ENCODE data around the gene CYP26A1.

CYP26A1 gene

DNA sequence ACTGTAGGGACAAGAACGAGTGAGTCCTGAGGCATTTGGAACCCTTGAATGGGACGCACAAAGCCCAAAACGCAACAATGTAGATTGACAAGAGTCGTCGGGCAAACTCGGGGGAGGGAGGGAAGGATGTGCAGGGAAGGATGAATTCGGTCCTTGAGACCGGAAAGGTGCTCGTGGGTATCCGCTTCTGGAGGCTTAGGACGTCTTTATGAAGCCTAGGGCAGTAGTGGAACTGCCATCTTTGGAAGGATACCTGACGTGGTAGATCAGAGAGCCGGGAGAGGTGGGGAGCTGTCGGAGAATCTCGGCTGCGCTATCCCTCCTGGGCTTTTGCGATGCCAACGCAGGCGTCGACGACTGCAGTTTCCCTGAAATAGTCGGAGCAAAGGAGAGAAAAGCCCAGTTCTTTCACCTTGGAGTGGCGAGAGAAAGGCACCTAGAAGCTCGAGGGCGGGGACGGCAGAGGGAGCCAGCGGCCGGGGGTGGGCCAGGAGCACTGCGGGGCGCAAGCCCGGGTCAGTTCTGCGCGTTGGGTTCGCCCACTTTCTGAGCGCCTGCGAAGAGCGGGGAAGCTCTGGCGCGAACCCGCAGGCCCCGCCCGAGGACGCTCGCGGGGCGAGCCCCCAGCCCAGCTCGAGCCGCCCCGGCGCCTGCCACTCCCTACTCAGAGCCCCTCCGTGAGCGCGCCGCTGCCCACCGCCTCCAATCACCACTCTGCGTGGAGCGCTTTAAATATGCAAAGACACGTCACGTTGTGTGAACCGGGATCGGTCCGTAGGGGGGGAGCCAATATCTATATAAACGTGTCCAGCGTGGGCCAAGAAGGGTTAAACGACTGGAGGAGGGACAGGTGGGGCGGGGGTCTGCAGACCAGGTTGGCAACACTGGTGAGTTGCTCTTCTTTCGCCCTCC lies 13.5 kb upstream of the CYP26A1 start, which contains the start of gene CYP26C1:
Gene CYP26C1, plus strand, starts transcription at position 824 of the 912 bp plus-strand sequence. CDS start 466 bp downstream, outside the sequence.
- H3K27me3 ChIP-seq (ENCODE audit: control insufficient read depth, insufficient read depth, low read length) = peaks cover 58% of the 10 kb centered on the region
- no peaks in the 10 kb centered on the region for H3K36me3 ChIP-seq (ENCODE audit: control insufficient read depth, insufficient read depth, low read length)
- H3K4me3 ChIP-seq (ENCODE audit: low read length) = no peak within 1 kb of the TSS
- H3K9ac ChIP-seq (ENCODE audit: low read length) = no peak within 1 kb of the TSS
- no peaks in the 10 kb centered on the region for H3K9me3 ChIP-seq (ENCODE audit: control insufficient read depth, low read length)
- H3K4me1 ChIP-seq (ENCODE audit: control insufficient read depth, insufficient read depth, low read length) = peaks cover 8% of the 10 kb centered on the region

DNA sequence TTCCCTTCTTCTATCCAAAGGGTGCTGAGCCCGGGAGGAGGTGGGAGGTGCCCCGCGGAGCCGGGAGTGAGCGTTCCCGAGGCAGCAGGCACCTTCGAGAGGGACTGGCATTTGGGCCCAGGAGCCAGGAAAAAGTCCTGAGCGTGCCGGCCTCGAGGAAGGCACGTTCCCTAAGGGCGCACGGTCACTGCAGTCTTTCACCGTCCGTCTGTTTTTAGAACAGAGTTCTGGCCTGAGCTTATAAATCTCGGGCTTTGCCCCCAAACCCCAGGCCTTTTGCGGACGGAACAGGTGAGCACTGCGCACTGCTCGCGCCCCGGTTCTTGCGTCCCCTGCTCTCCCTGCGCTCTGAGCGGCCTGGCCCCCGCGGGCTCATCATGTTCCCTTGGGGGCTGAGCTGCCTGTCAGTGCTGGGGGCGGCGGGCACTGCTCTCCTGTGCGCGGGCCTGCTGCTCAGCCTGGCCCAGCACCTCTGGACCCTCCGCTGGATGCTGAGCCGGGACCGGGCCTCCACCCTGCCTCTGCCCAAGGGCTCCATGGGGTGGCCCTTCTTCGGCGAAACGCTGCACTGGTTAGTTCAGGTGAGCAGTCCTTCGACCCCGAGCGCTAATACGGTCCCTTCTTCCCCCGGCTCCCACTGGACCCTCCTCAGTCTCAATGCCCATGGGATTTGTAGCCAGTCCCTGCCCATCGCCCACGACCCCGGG lies 12.7 kb upstream of the CYP26A1 start:
- H3K4me3 ChIP-seq (ENCODE audit: low read length) = no peak overlapping the region
- H3K4me1 ChIP-seq (ENCODE audit: control insufficient read depth, insufficient read depth, low read length) = peaks cover 8% of the 10 kb centered on the region
- H3K27me3 ChIP-seq (ENCODE audit: control insufficient read depth, insufficient read depth, low read length) = peaks cover 66% of the 10 kb centered on the region
- no peaks in the 10 kb centered on the region for H3K9me3 ChIP-seq (ENCODE audit: control insufficient read depth, low read length)
- H3K36me3 ChIP-seq (ENCODE audit: control insufficient read depth, insufficient read depth, low read length) = no peaks in the 10 kb centered on the region
- H3K9ac ChIP-seq (ENCODE audit: low read length) = no peak overlapping the region

DNA sequence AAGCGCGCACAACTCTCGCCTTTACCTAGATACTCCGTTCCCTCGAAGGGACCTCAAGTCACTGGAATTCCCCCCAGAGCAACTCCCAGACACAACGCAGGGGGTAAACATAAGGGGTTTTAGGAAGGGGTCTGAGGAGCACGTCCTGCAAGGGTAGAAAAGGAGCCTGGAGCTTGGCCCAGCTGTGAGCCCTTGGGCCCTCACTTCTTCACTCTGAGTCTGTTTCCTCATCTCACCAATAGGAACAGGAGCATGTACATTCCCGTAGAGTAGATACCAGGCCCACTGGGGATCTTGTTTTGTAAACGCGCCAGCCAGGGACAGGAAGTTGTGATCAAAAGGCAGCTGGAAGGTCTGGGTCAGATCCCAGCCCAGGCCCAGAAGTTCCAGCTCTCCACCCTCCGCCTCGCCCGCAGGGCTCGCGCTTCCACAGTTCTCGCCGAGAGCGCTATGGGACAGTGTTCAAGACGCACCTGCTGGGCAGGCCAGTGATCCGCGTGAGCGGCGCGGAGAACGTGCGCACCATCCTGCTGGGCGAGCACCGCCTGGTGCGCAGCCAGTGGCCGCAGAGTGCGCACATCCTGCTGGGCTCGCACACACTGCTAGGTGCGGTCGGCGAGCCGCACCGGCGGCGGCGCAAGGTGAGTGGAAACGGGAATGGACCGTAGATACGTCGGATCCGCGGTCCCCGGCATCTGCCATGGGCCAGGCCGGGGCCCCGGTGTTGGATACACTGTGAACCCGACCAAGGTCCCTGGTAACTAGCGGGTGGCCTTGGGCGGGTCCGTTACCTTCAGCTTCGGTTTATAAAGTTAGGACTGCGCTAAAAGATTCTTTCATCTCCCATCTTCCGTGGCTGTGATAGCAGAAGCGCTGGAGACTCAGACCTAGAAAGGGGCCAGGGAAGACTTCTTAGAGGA lies 11.8 kb upstream of the CYP26A1 start:
- Histone ChIP-seq H3K4me1 (ENCODE audit: control insufficient read depth, insufficient read depth, low read length) (peaks cover 8% of the 10 kb centered on the region), H3K9ac (ENCODE audit: low read length) (no peak overlapping the region), H3K36me3 (ENCODE audit: control insufficient read depth, insufficient read depth, low read length) (no peaks in the 10 kb centered on the region), H3K27me3 (ENCODE audit: control insufficient read depth, insufficient read depth, low read length) (peaks cover 74% of the 10 kb centered on the region), H3K9me3 (ENCODE audit: control insufficient read depth, low read length) (no peaks in the 10 kb centered on the region), H3K4me3 (ENCODE audit: low read length) (no peak overlapping the region)

DNA sequence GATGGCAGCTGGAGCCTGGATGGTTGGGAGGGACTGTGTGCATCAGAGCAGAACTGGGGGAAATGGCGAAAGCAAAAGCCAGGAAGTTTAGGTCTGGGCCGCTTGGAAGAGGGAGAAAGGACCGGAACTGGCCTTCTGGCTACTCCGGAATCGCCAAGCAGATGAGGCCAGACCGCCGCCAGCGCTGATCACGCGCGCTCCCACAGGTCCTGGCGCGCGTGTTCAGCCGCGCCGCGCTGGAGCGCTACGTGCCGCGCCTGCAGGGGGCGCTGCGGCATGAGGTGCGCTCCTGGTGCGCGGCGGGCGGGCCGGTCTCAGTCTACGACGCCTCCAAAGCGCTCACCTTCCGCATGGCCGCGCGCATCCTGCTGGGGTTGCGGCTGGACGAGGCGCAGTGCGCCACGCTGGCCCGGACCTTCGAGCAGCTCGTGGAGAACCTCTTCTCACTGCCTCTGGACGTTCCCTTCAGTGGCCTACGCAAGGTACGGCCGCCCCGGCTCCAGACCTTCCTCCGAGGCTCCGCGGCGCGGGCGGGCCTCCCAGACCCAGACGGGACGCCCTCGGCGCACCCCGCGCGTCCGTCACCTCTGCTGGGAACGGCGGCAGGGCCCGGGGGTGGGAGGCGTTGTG lies 11.1 kb upstream of the CYP26A1 start:
- H3K27me3 ChIP-seq (ENCODE audit: control insufficient read depth, insufficient read depth, low read length) = peaks cover 82% of the 10 kb centered on the region
- H3K9me3 ChIP-seq (ENCODE audit: control insufficient read depth, low read length) = no peaks in the 10 kb centered on the region
- H3K36me3 ChIP-seq (ENCODE audit: control insufficient read depth, insufficient read depth, low read length) = no peaks in the 10 kb centered on the region
- H3K9ac ChIP-seq (ENCODE audit: low read length) = no peak overlapping the region
- peaks cover 8% of the 10 kb centered on the region for H3K4me1 ChIP-seq (ENCODE audit: control insufficient read depth, insufficient read depth, low read length)
- H3K4me3 ChIP-seq (ENCODE audit: low read length) = no peak overlapping the region

DNA sequence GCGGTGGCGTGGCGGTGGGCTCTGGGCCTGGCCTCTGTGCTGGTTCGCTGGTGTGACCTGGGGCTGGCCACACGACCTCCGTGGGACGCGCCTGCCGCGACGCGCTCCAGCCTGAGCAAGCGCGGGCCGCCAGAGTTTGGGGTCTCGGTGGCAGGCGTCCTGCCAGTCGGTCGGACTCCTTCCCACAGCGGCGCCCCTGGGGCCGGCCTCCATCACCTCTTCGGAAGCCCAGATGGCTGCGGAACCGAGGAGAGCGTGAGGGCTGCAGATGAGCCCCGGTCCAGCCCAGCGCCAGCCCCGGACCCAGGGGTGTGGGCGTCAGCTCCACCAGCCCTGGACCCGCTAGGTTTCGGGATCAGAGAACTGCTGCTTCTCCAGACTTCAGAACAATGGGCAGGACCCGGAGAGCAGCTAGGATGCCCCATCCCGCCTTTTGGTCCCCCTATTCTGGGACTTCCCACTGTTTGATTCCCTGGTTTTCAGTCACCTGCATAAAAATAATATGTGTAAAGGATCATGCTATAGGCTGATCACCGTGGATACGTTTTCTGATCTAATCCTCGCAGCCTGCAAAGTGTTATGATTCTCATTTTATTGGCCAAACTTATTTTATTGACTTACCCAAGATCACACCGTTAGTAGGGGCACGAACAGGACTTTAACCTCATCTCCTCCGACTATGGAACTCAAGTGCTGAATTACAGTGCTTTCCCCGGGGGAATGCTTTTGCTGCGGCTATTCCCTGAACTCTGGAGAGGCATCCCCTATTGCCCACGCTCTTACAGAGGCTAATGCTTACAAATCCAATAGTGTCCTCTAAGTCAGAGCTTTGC lies 10.3 kb upstream of the CYP26A1 start:
- no peaks in the 10 kb centered on the region for H3K9me3 ChIP-seq (ENCODE audit: control insufficient read depth, low read length)
- no peaks in the 10 kb centered on the region for H3K36me3 ChIP-seq (ENCODE audit: control insufficient read depth, insufficient read depth, low read length)
- H3K27me3 ChIP-seq (ENCODE audit: control insufficient read depth, insufficient read depth, low read length) = peaks cover 89% of the 10 kb centered on the region
- peaks cover 11% of the 10 kb centered on the region for H3K4me1 ChIP-seq (ENCODE audit: control insufficient read depth, insufficient read depth, low read length)
- no peak overlapping the region for H3K4me3 ChIP-seq (ENCODE audit: low read length)
- H3K9ac ChIP-seq (ENCODE audit: low read length) = no peak overlapping the region

DNA sequence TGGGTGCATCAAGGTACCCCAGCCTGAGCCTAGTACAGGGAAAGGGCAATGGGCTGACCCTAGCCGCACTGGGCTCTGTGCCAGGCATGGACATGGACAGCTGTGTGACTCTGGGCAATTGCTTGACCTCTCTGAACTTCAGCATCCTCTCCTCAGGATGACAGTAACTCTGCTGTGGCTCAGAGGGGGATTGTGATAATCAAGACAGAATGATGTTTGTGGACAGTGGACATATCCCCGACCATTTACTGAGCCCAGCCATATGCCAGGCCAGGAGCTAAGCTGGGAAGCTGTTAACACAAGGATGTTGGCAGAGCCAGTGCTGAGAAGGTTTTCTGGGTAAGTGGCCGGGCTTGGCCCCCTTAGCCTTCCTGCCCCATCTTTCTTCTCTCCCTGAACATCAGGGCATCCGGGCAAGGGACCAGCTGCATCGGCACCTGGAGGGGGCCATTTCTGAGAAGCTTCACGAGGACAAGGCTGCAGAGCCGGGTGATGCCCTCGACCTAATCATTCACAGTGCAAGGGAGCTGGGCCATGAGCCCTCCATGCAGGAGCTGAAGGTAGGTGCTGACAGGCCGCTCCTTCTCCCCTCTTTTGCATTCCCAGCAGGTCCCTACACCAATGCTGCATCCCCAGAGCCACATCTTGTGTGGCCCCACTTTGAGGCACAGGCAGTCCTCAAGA lies 9.6 kb upstream of the CYP26A1 start:
- no peak overlapping the region for H3K9ac ChIP-seq (ENCODE audit: low read length)

DNA sequence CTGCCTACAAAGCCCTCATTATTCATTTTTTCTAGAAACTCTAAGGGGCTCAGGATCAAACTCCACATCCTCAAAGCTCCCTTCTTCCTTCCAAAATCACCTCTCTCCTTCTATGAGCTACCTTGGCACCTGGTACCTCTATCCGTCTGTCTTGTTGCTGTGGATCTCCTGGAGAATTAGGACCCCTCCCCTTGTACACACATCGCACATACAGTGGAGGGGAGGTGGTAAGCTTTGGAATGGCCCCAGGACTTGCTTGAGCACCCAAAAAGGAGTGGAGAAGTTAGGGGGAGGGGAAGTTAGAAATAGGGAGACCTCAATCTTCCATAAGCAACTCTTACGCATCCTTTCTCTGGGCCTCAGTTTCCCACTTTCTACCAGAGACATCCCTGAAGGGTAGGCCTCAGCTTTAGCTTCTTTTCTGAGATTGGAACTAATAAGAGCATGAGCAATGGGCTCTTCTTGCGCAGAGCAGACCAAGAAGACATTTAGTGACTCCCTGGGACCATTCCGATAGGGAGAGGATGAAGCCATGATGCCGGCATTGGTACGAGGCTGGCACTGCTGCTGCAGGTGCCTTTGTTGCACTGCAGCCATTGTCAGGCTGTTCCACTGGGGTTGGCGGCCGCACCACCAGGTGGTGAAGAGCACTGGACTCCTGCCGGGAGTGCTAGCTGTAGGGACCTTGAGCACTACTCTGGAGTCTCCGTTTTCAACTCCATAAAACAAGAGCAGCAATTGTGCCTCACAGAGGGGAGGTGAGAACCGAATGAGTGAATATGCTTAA lies 8.6 kb upstream of the CYP26A1 start:
- Histone ChIP-seq H3K4me3 (ENCODE audit: low read length) (no peak overlapping the region), H3K27me3 (ENCODE audit: control insufficient read depth, insufficient read depth, low read length) (peaks cover 100% of the 10 kb centered on the region), H3K4me1 (ENCODE audit: control insufficient read depth, insufficient read depth, low read length) (peaks cover 14% of the 10 kb centered on the region), H3K9ac (ENCODE audit: low read length) (no peak overlapping the region), H3K9me3 (ENCODE audit: control insufficient read depth, low read length) (no peaks in the 10 kb centered on the region), H3K36me3 (ENCODE audit: control insufficient read depth, insufficient read depth, low read length) (no peaks in the 10 kb centered on the region)

More for the DNA sequence above, 9.6 kb upstream of the CYP26A1 start:
- H3K4me3 ChIP-seq (ENCODE audit: low read length) = no peak overlapping the region
- no peaks in the 10 kb centered on the region for H3K9me3 ChIP-seq (ENCODE audit: control insufficient read depth, low read length)
- no peaks in the 10 kb centered on the region for H3K36me3 ChIP-seq (ENCODE audit: control insufficient read depth, insufficient read depth, low read length)
- H3K4me1 ChIP-seq (ENCODE audit: control insufficient read depth, insufficient read depth, low read length) = peaks cover 14% of the 10 kb centered on the region
- H3K27me3 ChIP-seq (ENCODE audit: control insufficient read depth, insufficient read depth, low read length) = peaks cover 96% of the 10 kb centered on the region

DNA sequence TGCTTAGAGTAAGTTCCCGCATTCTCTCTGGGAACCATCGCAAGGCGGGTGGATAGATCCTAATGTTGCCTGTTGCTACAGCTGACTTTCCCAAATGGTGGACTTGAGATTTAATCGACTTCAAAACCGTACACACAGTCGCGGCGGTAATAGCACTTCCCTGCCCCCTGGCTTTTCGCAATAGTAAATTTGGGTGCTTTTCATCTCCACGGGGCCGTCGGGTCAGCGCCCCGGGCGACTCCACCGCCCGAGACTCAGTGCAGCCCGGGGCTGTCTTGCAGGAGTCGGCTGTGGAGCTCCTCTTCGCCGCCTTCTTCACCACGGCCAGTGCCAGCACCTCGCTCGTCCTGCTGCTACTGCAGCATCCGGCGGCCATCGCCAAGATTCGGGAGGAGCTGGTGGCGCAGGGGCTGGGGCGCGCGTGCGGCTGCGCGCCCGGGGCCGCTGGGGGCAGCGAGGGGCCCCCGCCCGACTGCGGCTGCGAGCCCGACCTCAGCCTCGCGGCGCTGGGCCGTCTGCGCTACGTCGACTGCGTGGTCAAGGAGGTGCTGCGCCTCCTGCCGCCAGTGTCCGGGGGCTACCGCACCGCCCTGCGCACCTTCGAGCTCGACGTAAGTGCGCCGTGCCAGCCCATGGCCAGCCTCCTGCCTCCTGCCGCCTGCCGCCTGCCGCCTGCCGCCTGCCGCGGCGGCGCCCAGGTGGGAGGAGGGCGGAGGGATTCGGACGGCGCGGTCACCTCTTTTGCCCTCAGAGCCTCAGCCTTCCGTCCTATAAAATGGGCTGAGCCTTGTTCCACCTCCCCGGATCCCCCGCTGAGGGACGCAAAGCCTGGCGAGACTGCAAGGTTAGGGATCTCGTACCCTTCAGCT lies 7.8 kb upstream of the CYP26A1 start:
- H3K9ac ChIP-seq (ENCODE audit: low read length) = no peak overlapping the region
- no peaks in the 10 kb centered on the region for H3K36me3 ChIP-seq (ENCODE audit: control insufficient read depth, insufficient read depth, low read length)
- peaks cover 14% of the 10 kb centered on the region for H3K4me1 ChIP-seq (ENCODE audit: control insufficient read depth, insufficient read depth, low read length)
- no peaks in the 10 kb centered on the region for H3K9me3 ChIP-seq (ENCODE audit: control insufficient read depth, low read length)
- no peak overlapping the region for H3K4me3 ChIP-seq (ENCODE audit: low read length)
- peaks cover 100% of the 10 kb centered on the region for H3K27me3 ChIP-seq (ENCODE audit: control insufficient read depth, insufficient read depth, low read length)

DNA sequence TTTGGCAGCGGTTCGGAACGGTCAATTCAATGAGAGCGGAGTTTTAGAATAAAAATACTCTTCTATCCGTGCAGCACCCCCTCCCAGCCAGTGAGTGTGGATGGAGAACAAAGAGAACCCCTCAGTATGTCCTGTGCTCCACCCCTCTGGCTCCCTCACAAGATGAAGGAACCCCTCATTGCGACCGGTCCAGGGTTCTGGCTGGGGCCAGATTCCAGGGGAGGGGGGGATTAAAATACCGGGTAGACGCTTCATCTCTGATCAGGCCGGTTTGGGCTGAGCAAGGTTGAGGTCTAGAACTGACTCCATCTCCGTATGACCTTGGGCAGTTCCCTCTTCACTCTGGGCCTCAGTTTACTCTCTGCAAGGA lies 7.2 kb upstream of the CYP26A1 start:
- no peaks in the 10 kb centered on the region for H3K36me3 ChIP-seq (ENCODE audit: control insufficient read depth, insufficient read depth, low read length)
- H3K4me3 ChIP-seq (ENCODE audit: low read length) = no peak overlapping the region
- H3K27me3 ChIP-seq (ENCODE audit: control insufficient read depth, insufficient read depth, low read length) = peaks cover 98% of the 10 kb centered on the region
- no peaks in the 10 kb centered on the region for H3K9me3 ChIP-seq (ENCODE audit: control insufficient read depth, low read length)
- no peak overlapping the region for H3K9ac ChIP-seq (ENCODE audit: low read length)
- peaks cover 12% of the 10 kb centered on the region for H3K4me1 ChIP-seq (ENCODE audit: control insufficient read depth, insufficient read depth, low read length)
